Mammary epithelial cell (primary cell): Measurements from ENCODE around the gene PHLDA2.

Source experiments
- CTCF ChIP-seq, 2 donors: IDR thresholded peaks in 1 of 2; conservative IDR thresholded peaks in 1 of 2; 2 replicates each; pipeline ENCODE4 v1.5.1; 2011 to 2012; ENCODE audit warnings: inconsistent platforms in 2 of 2, low read length in 2 of 2, mild to moderate bottlenecking in 2 of 2, control low read depth in 1 of 2, low read depth in 1 of 2; ENCODE audit not compliant: insufficient read depth in 1 of 2; ENCODE audit errors: extremely low read depth in 1 of 2
- EZH2 ChIP-seq: IDR thresholded peaks from 2 replicates; pipeline ENCODE4 v1.6.1; 2012; ENCODE audit warnings: low read length, inconsistent platforms, borderline replicate concordance

- TF ChIP-seq CTCF (conservative IDR thresholded peaks at IDR 0.05 in 1 of 2, IDR thresholded peaks at IDR 0.05 in 1 of 2; ENCODE audit: extremely low read depth in 1 of 2, insufficient read depth in 1 of 2, low read depth in 1 of 2, low read length in 2 of 2) (no peak), EZH2 (no peak)
Observed at GRCh38 chr11:2943711-2944118, 14.5 kb upstream of the PHLDA2 start.
